GM21528 (cell line): ENCODE measurements around the gene NR4A3.

Experiments used
- ATAC-seq: cut with Tn5 transposase; IDR thresholded peaks from one replicate; pipeline ENCODE4 v1.9.1; 2021; ENCODE audit warnings: mild to moderate bottlenecking, moderate library complexity; ENCODE audit not compliant: unreplicated experiment, low FRiP score

NR4A3 gene

DNA sequence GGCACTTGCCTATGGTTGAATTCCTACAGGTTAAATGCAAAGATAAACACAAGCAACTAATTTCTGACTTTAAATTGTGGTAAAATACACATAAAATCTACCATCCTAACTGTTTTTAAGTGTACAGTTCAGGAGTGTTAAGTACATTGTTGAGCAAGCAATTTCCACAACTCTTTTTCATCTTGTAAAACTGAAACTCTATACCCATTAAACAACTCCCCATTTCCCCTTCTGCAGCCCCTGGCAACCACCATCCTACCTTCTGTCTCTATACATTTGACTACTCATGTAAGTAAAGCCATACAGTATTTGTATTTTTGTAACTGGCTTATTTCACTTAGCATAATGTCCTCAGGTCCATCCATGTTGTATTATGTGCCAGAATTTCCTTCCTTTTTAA, 46.3 kb downstream of the NR4A3 start:
- peak; percentile 64 for ATAC-seq

DNA sequence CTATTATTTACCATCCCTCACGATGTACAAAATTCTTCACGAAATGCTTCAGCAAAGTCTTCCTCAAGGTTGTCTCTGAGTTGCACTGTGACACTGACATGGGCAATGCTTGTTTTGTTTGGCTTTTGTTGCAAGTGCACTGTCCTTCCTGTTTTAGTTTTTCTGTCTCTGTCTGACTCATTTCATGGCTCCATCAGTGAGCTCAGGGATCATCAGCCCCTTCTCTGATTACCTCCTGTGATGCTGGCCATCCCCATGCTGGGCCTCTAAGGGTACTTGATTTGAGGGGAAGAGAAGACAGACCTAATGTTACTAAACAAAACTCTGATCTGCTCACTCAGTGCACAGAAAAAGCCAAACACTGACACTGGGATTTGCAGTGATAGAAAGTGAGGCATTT, 47.2 kb downstream of the NR4A3 start:
- ATAC-seq, result peak; percentile 67

DNA sequence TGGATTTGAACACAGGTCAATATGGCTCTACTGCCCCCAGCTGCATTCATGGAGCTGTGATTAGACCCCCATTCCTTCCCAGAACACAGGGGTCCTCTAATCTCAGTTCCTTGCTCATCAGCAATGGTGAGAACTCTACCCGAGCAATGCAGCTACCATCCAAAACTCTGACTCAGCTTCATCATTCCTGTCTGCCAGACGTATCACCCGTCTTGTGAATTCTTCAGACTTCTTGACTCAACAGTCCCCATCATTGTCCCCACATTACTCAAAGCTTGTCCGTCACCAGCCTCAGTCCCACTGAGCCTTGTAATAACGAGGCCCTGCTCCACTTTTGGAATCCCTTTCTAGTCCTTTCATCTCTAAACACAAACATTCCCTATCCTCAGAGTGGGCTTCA, 48.4 kb downstream of the NR4A3 start:
- ATAC-seq, result no peak

DNA sequence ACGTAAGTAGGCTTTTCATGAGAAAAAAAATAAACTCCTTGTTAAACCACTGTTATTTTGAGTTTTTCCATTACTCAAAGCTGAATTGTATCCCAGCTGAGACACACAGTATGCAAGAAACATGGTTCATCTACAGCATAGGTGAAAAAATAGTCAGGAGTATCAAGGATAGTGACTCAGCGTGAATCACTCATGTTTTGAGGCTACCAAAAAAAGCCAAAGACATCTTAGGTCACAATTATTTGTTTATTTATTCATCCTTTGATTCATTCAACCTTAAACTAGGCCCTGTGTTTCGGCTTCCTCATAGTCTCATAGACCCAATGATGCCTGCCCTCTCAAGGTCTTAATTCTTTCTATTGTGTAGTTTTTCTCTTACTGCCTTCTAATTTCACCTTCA, 51.8 kb downstream of the NR4A3 start:
- ATAC-seq, result no peak

DNA sequence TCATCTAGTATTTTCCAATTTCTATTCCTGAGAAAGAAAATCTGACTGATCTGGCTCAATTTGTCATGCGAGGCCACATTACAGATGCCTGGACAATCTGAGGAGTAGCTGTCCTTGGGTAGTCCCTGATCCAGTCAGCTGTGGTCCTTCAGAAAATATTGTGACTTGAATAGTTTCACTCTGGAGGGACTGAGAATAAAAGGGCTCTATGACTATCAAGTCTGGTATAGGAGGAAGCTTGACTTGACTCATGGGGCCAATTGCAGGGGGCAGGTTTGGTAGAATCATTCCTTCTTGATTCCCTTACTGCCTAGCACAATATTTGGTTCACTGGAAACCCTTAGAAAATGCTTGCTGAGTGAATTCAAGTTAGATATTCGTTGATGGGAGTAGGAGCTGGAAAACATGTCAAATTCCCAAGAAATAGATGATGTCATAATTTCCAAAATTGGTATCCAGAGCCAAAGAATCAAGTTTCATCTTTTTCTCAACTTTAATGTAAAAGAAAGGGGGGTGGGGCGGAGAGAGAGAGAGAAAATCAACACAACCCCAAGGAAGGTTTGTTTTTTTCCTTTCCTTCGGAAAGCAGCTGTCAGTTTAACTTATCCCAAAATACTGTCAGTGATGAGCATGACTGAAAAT, 52.4 kb downstream of the NR4A3 start:
- no peak for ATAC-seq

DNA sequence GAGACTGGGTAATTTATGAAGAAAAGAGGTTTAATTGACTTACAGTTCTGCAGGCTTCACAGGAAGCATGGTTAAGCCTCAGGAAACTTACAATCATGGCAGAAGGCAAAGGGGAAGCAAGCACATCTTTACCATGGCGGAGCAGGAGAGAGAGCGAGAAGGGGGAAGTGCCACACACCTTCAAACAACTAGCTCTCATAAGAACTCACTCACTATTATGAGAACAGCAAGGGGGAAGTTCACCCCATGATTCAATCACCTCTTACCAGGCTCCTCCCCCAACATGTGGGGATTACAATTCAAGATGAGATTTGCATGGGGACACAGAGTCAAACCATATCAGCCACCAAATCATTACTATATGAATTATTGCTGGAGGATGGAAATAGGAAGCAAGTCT, 54.5 kb downstream of the NR4A3 start:
- no peak for ATAC-seq

DNA sequence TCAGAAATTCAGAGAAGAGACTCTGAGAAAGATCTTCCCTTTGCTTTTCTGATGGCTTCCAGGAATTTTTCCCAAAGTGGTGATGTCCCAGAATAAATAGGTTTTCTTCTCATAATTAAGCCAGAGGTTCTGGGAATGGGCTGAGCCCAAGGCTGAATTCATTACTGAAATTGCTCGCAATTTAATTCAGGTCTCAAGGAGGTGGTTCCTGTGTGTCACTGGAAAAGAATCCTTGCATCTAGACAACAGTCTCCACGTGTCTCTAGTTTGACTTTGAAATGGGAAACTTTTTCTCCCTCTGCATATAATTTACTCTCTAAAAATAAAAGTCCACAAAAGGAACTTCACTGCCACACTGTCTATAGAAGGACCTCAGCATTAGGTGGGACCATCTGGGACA, 57.0 kb downstream of the NR4A3 start:
- no peak for ATAC-seq

DNA sequence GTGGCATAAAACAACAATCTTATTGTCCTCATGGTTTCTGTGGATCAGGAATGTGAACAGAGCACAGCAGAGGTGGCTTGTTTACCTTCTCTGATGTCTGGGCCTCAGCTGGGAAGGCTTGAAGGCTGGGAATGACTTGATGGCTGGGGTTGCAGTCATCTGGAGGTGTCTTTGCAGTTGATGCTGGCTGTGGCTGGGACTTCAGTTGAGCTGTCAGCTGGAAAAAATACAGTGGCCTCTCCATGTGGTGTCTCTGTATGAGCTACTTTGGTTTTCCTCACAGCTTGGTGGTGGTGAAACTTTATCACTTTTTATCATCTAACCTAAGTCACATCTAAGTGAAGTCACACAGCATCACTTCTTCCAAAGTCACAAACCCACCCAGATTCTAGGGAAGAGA, 60.1 kb downstream of the NR4A3 start:
- no peak for ATAC-seq

DNA sequence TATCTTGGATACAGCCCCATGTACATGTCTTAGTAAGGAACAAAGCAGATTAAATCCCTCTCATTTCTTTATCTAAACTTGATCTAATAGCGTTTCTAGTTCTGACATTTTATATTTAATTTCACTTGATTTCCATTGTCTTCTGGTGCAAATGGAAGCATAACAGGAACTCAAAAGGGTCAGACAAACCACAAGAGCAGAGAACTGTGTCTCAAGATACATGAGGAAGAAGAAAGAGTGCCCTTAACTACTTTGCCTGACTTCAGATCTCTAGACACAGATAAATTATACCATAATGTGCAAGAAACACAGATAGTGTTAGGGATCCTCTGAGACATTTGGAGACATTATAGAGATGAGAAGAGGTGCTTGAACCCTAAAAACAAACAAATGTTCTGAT, 64.1 kb downstream of the NR4A3 start:
- ATAC-seq, result no peak

DNA sequence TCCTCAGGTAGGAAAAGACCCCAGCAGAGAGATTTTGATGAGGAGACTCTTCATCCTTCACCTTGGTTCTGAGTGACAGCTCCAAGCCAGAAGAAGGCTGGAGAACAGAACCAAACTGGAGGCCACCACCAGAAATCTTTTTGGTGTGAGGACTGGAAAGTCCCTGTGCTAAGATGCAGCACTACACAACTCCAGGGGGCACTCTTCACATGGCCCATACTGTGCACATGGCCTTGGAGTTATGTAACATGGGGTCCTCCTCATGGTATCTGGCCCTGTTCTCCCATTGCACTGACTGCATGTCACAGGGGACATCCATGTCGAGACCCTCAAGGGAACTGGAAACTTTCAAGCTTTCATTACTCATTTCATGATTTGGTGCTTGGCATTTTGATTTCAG, 67.4 kb downstream of the NR4A3 start:
- no peak for ATAC-seq

DNA sequence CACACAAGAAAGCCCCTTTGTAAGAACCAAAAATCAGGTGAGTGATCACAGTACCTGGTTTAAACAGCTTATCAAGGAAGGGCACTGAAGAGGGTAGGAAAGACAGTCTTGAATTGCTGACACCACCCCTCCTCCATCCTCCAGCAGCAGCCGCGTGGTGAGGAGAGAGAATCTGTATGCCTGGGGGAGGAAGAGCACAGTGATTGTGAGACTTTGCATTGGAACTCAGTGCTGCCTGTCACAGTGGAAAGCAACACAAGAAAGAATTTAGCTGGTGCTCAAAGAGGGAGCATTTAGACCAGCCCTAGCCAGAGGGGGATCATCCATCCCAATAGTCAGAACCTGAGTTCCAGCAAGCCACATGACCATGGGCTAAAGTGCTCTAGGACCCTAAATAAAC, 73.1 kb downstream of the NR4A3 start:
- no peak for ATAC-seq

DNA sequence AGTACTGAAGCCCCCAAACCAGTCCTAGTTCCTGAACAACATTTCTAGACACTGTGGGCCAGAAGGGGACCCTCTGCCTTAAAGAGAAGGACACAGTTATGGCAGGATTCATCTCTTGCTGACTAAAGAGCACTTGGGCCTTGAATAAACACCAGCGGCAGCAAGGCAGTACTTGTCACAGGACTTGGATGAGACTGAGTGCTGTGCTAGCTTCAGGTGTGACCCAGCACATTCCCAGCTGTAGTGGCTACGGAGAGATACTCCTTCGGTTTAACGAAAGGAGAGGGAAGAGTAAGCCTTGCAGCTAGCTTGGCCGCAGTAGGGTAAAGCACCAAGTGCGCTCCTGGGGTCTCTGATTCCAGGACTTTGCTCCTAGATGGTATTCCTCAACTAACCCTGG, 73.8 kb downstream of the NR4A3 start:
- no peak for ATAC-seq

DNA sequence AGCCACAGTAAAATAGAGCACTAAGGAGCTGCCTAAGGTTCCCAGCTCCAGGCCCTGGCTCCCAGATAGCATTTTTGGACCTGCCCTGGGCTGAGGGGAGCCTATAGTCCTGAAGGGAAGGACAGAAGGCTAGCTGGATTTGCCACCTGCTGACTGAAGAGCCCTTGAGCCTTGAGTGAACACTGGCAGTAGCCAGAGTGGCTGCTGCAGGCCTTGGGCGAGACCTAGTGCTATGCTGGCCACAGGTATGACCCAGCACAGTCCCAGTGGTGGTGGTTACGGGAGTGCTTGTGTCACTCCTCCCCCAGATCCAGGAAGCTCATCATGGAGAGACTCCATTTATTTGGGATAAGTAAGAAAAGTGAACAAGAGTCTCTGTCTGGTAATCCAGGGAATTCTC, 74.4 kb downstream of the NR4A3 start:
- no peak for ATAC-seq

DNA sequence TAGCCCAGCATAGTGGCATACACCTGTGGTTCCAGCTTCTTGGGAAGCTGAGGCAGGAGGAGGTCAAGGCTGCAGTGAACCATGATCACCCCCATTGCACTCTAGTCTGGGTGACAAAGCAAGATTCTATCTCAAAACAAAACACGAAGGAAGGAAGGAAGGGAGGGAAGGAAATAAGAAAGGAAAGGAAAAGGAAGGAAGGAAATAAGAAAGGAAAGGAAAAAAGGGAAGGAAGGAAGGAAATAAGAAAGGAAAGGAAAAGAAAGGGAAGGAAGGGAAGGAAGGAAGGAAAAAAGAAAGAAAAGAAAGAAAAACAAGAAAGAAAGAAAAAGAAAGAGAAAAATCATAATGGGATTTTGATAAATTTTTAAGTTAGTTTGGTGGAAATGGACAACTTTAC, 81.7 kb downstream of the NR4A3 start:
- ATAC-seq, result no peak

DNA sequence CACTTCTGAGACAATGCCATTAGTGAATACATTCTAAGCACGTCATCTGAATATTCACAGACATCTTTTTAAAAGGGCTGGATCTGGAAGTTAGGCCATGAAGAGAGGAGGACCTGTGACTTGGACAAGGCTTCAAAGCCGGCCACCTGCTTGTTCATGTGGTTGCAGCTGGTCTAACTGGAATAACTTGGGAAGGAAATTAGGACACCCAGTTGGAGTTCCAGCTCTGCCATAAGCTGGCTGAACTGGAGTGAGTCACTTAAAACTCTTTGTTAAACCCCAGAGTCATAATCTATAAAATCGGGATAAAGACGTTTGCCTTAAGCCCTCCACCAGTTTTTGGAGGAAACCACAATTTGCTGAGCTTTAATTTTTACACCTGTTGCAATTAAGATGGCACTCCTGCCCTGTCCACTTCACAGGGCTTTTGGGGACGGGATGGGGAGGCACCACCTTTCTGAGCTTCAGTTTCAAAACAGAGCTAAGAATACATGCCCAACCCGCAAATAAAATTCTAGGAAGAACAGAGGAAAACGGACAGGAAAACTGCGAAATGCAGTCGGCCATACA, 84.2 kb downstream of the NR4A3 start:
- no peak for ATAC-seq

DNA sequence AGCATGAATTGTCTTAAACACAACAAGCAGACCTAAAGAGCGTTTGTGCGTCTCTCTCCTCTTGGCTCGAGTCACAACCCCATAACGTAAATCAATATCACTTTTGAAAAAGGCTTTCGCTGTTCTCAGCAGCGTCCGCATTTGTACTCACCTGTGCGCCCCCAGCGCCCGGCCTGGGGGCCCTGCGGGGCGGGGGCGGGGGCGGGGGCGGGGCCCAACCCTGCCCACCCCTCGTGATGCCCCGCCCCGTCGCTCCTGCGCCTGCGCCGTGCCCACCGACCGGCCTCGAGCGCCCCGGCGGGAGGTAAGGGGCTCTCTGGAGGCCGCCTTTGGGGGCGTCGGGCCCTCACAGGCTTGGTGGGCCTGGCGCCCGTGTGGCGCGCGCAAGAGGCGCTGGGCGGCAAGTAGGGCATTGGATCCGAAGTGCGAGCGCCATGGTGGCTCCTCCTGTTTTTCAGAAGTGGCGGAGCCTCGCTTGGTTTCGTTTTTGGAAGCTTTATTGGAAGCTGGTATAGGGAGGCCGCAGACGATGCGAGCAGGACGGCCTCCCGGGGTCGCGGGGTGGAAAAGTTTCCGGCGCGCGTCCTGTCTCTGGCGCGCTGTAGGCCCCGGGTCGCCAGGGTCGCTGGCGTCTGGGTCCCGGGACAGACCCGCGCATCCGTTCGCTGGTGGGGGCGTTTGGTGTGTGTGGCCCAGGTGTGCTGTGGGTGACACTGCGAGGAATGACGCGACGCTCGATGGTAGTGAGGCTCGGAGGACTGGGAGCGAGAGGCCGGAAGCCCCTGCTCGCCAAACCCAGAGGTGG, 84.9 kb downstream of the NR4A3 start, which contains the start of gene STX17:
TSS of gene STX17 (plus strand) at position 252 of the 805 bp plus-strand sequence. CDS start 8,586 bp downstream, outside the sequence.
- peak; percentile 90 for ATAC-seq

DNA sequence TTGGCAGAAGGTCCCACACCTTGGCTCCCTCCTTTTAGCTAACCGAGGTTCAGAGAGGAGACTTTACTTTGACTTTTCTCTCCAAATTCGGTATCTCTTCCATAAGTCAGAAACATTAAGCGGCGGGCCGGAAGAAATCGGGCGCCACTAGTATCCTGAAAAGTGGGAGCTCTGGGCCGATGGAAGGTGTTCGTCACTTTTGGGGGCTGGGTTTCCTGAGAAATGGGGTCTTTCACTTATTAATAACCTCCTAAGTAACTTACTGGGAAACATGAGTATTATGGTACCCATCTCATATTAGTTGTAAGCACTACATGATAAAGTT, 85.5 kb downstream of the NR4A3 start:
- ATAC-seq, result peak; percentile 11

DNA sequence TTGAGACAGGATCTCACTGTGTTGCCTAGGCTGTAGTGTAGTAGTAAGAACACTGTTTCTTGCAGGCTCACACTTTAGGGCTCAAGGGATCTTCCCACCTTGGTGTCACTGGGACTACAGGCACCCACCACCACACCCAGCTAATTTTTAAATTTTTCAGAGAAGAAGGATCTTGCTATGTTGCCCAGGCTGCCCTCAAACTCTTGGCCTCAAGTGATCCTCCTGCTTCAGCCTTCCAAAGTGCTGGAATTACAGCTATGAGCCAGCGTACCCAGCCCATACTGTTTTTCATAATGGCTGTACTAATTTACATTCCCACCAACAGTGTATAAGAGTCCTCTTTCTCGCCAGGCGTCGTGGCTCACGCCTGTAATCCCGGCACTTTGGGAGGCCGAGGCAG, 89.9 kb downstream of the NR4A3 start:
- no peak for ATAC-seq
